ENCODE data around the gene SYTL4.

DNA sequence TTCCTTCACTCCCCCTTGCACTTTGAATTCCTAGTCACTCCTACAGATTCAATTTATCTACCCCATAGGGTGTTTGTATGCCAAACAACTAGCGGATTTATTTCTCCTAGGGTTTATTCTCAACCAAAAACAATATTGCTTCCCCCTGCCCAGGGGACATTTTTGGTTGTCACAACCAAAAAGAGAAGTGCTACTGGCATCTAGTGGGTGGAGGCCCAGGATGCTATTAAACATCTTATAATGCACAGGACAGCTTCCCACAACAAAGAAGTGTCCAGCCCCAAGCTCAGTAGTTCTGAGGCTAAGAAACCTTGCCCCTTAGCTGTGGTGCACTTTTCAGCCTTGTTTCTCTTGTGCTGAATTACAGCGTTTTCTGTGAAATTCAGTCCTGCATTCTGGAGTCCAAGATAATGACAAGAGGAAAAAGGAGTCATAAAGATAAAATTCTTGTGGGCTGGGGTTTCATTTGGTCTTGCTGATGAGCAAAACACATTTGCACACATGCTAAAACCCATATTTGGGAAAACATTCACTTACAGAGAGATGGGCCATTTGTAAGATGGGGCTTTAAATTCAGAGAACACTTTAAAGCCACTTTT lies 11.2 kb upstream of the SYTL4 start:
- TF ChIP-seq CTCF (IDR thresholded peaks at IDR 0.05; ENCODE audit: control extremely low read depth in 1 of 3, insufficient read depth in 1 of 3, low read depth in 1 of 3, low read length in 3 of 3): no peak
- TF ChIP-seq PHF8 (conservative IDR thresholded peaks at IDR 0.05; ENCODE audit: low read depth, low read length): no peak
- no peak for TF ChIP-seq POLR2A (IDR thresholded peaks at IDR 0.05; ENCODE audit: control extremely low read depth in 1 of 2, low read depth in 2 of 2, low read length in 2 of 2)
- no peak for TF ChIP-seq TAF1 (IDR thresholded peaks at IDR 0.05; ENCODE audit: low read depth, low read length)
